Left kidney (tissue), 2 donors: ENCODE data around the gene CDC42BPG. TPM values are rescaled to one million over a fixed set of nuclear protein-coding genes. Genes with fewer than 3 reads are reported as not detected.

Source experiments
- DNase-seq: peaks from one replicate; pipeline ENCODE4 v3.0.0-alpha.2; 2013
- polyA plus RNA-seq: library from polyadenylated mRNA; unstranded; fragments of 120-200 nt; gene quantifications from one replicate; pipeline ENCODE4 v1.2.1, GENCODE V29; 2013; ENCODE audit not compliant: insufficient read length

Gene CDC42BPG
- polyA plus RNA-seq, 1 donor: 5.4 TPM

- DNase-seq: no peak
Observed at GRCh38 chr11:64789331-64790204, 54.9 kb downstream of the CDC42BPG start.

DNA sequence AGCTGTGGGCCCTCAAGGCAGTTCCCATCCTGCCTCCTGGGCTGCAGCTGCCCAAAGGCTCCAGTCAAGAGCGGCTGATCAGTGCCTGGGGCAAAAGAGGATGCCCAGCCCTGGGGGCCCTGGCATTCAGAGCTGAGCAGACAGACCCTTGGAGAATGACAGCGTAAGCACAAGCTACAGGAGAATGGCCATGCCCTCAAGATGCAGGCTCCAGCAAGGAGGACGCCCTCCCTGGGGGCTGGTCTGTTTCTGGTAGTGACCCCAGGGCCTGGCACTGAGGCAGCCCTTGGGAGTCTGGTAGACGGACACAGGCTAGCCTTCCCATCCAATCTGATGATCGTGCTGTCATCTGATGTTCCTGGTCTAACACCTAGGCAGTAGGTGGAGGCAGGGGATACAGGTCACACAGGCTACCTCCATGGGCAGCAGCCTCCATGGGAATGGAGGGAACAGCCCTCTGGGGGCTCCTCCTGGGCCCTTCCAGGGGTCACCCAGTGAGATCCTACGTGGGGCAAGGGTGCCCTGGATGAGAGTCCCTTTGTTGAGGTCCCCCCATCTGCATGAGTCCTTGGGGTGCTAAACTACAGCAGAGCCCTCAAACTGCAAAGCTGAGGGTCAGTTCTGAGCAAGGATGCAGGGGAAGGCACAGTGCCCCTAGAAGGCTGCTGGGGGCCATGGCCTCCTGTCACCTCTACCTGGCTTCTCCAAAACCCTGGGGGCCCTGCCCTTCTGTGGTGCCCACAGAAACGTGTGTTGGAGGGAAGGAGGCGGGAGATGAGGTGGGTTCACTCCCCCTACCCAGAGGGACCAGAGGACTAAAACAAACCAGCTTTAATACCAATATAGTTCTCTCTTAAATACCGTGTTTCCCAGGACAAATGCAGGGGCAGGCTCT lies 55.9 kb downstream of the CDC42BPG start:
- no peak for DNase-seq

- no peak for DNase-seq
Observed at GRCh38 chr11:64787526-64788320, 56.7 kb downstream of the CDC42BPG start.

GRCh38 chr11:64786308-64786707 lies 58.1 kb downstream of the CDC42BPG start:
- no peak for DNase-seq

- no peak for DNase-seq
Observed at GRCh38 chr11:64784813-64785581, 59.5 kb downstream of the CDC42BPG start.

GRCh38 chr11:64778473-64779298 lies 65.8 kb downstream of the CDC42BPG start, which contains the start of gene SF1:
Gene SF1, minus strand, starts transcription at chr11:64778542. Its CDS starts 150 bp downstream, at chr11:64778392.
- peak; percentile 100 for DNase-seq

- no peak for DNase-seq
Observed at GRCh38 chr11:64778223-64778472, 66.3 kb downstream of the CDC42BPG start.

DNA sequence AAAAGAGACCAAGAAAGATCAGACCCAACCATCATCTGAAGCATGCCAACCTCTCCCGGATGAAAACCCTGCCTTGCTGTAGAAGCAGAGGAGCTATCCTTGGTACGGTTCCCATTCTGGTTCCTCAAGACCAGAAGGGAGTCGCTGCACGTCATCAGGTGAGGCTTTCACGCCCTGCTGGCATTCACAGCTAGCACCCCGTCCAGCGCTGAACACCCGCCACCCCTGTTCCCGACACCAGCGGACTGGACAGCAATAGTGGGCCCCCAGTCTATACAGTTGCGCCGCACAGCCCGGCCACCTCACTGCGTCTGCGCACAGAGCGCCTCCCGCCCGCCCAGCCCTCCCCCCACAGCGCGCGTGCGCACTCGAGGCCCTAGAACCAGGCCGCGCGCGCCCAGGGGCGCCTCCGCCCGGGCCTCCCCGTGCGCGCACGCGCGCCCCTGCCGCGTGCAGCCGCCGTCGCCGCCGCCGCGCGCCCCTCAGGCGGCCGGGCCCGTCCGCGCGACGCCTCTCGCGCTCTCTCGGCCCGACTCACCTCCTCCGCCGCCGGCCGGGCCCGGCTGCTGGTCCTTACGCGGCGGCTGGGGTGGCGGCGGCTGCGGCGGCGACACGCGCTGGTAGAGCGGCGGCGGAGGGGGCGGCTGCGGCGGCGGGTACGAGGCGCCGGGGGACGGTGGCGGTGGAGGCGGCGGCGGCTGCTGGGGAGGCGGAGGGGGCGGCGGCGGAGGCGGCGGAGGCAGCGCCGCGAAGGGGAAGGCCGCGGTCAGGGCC lies 66.8 kb downstream of the CDC42BPG start:
- DNase-seq: peak; percentile 86

DNA sequence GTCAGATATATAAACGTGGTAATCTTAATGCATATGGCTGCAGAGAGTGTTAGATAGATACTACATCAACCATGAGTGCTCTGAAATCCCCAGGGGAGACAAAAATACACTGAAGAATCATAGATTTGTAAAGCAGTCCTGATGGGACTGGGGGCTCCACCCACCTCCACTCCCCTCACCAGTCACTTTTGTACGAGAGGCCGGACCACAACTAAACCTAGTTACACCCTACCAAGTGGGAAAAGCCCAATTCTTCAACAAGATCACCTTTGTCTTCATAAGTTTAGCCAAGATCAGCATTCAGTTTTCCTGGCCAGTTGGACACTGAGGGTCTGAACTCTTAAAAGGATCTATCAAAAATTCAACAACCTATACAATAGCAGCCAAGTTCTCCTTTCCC lies 67.6 kb downstream of the CDC42BPG start:
- no peak for DNase-seq

DNA sequence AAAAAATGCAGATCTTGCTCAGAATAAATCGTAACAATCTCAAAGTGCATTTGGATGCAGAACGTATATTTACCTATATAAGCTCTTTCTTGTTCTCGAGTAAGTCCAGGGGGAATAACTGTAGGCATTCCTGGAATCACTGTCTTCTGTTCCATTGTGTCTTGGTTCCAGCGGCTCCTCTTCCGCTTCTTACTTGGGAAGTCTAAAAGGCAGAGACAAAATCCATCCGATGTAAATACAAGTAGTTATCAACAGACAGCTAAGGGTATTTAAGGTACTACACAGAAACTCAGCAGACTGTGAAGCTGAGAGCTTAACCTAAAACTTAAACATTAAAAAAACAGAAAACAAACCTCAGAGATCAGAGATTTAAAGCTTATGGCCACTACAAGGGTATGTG lies 68.0 kb downstream of the CDC42BPG start:
- no peak for DNase-seq

GRCh38 chr11:64774144-64774543 lies 70.3 kb downstream of the CDC42BPG start:
- DNase-seq: no peak

Other genes starting within 250 kb of the CDC42BPG start
- gene NRXN2, start 121.5 kb downstream of the CDC42BPG start, polyA plus RNA-seq: 14.9 TPM
- 2.6 TPM for gene RASGRP2, start 100.5 kb downstream of the CDC42BPG start, polyA plus RNA-seq
- 1.8 TPM for gene PYGM, start 84.7 kb downstream of the CDC42BPG start, polyA plus RNA-seq
- 520 TPM for gene SF1, start 66.1 kb downstream of the CDC42BPG start, polyA plus RNA-seq
- 17.4 TPM for gene MAP4K2, start 41.4 kb downstream of the CDC42BPG start, polyA plus RNA-seq
- gene MEN1, start 34.1 kb downstream of the CDC42BPG start, polyA plus RNA-seq: 36.6 TPM
- 56.5 TPM for gene EHD1, start 34.0 kb upstream of the CDC42BPG start, polyA plus RNA-seq
- 16.4 TPM for gene ATG2A, start 72.6 kb upstream of the CDC42BPG start, polyA plus RNA-seq
- gene PPP2R5B, start 80.0 kb upstream of the CDC42BPG start, polyA plus RNA-seq: 18.5 TPM
- 2.6 TPM for gene GPHA2, start 91.2 kb upstream of the CDC42BPG start, polyA plus RNA-seq
- gene MAJIN, start 127.5 kb upstream of the CDC42BPG start, polyA plus RNA-seq: 0.88 TPM
- 3.2 TPM for gene BATF2, start 152.3 kb upstream of the CDC42BPG start, polyA plus RNA-seq
- gene ARL2, start 169.5 kb upstream of the CDC42BPG start, polyA plus RNA-seq: 45.6 TPM
- 22.3 TPM for gene SNX15, start 182.8 kb upstream of the CDC42BPG start, polyA plus RNA-seq
- gene SAC3D1, start 196.6 kb upstream of the CDC42BPG start, polyA plus RNA-seq: 10.4 TPM
- gene NAALADL1, start 213.9 kb upstream of the CDC42BPG start, polyA plus RNA-seq: 10.0 TPM
- gene CDCA5, start 239.4 kb upstream of the CDC42BPG start, polyA plus RNA-seq: 23.1 TPM
- 26.0 TPM for gene ZFPL1, start 239.6 kb upstream of the CDC42BPG start, polyA plus RNA-seq